GM19455 (cell line): ENCODE results near the gene SHC2.
"Not testable (repeated sequence)": the region's sequence is repeated elsewhere in the genome, so short reads cannot be mapped to it uniquely, and the experiment has no call there.

Source experiments
- ATAC-seq: cut with Tn5 transposase; IDR thresholded peaks from one replicate; pipeline ENCODE4 v1.9.1; 2021; ENCODE audit not compliant: unreplicated experiment

SHC2 gene

GRCh38 chr19:493391-494170, 32.7 kb upstream of the SHC2 start:
- no peak for ATAC-seq

DNA sequence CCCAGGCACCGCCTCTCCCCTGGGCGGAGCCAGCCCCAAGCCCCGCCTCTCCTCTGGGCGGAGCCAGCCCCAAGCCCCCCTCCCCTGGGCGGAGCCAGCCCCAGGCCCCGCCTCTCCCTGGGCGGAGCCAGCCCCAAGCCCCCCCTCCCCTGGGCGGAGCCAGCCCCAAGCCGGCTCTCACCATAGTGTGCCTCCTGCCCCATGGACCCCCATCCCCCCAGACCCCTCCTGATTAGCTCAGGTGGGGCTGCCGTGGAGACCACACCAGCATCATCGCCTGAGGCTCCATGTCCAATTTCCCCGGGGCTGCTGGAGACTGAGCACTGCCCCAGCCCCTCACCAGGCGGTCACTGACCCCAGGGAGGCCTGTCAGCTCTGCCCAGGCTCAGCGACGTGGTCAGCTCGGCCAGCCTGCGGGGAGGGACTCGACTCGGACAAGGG, 31.3 kb upstream of the SHC2 start:
- ATAC-seq, result no peak

- no peak for ATAC-seq
Measured at GRCh38 chr19:491146-491741, 30.4 kb upstream of the SHC2 start.

DNA sequence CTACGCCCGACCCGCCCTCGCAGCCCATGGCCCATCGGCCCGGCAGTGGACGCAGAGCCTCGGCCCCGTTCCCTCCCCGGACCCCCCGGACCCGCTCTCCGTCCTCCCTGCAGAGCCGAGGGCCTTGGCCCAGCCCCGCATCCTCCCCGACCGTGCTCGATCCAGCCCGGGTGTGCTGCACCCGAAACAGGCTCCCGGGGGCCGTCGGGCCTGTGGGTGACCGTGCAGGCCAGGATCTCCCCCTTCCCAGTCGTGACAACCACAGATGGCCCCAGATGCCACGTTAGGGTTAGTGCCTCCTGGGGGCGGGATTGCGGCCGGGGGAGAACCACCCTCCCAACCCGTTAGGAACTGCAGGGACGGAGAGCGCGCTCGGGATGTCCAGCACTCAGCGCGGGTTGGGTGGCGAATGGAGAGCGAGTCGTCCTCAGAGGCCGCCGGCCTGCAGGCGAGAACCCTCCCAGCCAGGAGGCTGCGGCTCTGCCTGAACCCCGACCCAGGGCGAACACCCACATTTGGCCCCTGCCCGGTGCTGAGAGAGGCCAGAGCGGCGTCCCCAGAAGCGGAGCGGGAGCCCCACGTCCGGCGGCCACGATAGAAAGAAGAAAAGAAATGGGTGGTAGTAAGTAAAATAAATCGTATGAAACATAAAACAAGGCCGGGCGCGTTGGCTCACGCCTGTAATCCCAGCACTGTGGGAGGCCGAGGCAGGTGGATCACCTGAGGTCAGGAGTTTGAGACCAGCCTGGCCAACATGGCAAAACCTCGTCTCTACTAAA, 28.8 kb upstream of the SHC2 start:
- ATAC-seq, result no peak

DNA sequence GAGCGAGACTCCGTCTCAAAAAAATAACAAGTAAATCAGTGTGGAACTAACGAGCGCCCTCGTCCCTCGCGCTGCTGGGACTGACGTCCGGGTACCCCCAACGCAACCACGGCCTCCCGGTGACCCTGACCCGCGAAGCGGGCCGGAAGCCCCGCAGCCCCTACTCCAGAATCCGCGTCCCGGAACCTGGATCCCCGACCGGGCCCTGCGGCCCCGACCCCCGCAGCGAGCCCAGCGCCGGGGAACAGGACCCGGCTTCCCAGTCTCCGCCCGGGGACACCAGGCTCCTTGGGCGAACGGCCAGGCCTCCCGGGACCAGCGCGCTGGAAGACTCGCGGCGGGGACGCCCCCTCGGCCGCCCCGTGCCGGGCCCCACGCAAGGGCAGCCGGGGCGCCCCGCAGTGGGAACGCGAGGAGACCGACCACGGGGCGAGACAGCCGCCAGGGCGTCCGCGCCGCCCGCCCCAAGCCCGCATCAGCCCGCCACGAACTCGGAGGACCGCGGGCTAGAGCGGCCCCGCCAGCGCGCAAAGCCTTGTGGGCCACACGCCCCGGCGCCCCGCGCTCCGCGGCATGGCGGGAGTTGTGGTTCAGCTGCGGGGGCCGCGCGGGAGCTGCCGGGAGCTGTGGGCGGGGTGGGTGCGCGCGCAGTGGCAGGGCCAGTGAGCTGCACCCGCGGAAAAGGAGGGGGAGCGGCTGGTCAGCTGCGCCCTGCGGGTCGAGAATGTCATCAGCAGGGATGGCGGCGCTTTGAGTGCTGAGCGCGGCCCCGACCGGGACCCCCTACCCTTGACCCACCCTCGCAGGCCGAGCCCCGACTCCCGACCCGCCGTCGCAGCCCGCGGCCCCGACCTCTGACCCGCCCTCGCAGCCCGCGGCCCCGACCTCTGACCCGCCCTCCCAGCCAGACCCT, 27.9 kb upstream of the SHC2 start:
- peak; percentile 76 for ATAC-seq

- no peak for ATAC-seq
Measured at GRCh38 chr19:485583-486236, 24.9 kb upstream of the SHC2 start.

- no peak for ATAC-seq
Measured at GRCh38 chr19:485077-485476, 24.2 kb upstream of the SHC2 start.

DNA sequence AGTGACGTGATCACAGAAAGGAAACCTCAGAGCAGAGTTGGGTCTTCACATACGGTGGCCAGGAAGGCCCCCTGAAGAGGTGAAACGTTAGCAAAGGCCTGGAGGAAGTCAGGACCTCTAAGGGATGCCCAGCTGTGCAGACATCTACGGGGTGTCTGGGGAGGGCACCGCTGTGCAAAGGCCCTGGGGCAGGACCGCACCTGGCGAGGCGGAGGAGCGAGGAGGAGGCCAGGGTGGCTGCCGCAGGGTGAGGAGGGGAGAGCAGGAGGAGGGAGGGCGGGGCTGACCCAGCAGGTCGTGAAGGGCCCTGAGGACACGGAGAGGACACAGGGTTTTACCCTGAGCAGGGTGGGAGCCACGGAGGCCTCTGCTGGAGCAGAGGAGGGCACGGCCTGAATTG, 23.7 kb upstream of the SHC2 start:
- ATAC-seq, result no peak

- no peak for ATAC-seq
Measured at GRCh38 chr19:483332-484072, 22.7 kb upstream of the SHC2 start.

GRCh38 chr19:482186-483041, 21.6 kb upstream of the SHC2 start:
- ATAC-seq, result no peak

DNA sequence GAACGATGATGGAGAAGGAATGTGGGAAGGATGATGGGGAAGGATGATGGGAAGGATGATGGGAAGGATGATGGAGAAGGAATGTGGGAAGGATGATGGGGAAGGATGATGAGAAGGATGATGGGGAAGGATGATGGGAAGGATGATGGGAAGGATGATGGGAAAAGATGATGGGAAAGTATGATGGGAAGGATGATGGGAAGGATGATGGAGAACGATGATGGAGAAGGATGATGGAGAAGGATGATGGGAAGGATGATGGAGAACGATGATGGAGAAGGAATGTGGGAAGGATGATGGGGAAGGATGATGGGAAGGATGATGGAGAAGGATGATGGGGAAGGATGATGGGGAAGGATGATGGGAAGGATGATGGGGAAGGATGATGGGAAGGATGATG, 20.3 kb upstream of the SHC2 start:
- ATAC-seq, result not testable (repeated sequence)

DNA sequence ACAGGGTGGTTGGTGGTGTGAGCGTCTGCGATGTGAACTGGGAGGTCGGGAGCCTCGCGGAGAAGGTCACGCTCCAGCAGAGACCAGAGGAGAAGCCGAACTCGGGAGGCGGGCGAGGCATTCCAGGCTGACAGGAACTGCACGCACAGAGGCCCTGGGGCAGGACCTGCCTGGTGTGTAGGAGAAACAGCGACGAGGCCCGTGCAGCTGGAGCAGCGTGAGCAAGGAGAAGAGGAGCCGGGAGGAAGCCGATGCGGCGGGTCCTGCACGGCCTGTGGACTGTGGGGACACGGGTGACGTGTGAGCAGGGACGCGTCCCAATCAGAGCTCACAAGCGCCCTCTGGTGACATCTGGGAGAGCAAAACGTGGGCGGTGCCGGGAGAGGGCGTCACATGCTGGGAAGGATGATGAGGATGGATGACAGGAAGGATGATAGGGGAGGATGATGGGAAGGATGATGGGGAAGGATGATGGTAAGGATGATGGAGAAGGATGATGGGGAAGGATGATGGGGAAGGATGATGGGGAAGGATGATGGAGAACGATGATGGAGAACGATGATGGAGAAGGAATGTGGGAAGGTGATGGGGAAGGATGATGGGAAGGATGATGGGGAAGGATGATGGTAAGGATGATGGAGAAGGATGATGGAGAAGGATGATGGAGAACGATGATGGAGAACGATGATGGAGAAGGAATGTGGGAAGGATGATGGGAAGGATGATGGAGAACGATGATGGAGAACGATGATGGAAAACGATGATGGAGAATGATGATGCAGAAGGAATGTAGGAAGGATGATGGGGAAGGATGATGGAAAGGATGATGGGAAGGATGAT, 19.4 kb upstream of the SHC2 start:
- ATAC-seq, result no peak

DNA sequence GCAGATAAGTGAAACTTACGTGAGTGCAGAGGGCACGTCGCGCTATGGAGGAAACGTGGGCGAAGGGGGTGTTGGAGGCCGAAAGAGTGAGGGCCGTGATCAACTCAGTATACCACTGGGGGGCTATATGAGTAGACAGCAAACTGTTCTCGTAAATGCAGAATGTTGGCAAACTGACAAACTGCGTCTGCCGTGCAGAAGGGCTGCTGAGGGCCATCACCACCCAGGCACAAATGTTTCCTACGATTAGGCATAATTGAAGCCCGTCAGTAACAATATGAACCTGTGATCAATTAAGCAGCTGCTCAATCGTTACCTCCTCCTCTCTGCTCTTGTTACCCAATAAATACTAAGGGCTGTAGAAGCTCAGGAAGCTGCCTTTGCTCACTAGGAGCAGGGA, 18.1 kb upstream of the SHC2 start:
- ATAC-seq, result no peak

GRCh38 chr19:478236-478903, 17.5 kb upstream of the SHC2 start:
- ATAC-seq, result no peak

GRCh38 chr19:475360-475759, 14.5 kb upstream of the SHC2 start:
- ATAC-seq, result no peak

DNA sequence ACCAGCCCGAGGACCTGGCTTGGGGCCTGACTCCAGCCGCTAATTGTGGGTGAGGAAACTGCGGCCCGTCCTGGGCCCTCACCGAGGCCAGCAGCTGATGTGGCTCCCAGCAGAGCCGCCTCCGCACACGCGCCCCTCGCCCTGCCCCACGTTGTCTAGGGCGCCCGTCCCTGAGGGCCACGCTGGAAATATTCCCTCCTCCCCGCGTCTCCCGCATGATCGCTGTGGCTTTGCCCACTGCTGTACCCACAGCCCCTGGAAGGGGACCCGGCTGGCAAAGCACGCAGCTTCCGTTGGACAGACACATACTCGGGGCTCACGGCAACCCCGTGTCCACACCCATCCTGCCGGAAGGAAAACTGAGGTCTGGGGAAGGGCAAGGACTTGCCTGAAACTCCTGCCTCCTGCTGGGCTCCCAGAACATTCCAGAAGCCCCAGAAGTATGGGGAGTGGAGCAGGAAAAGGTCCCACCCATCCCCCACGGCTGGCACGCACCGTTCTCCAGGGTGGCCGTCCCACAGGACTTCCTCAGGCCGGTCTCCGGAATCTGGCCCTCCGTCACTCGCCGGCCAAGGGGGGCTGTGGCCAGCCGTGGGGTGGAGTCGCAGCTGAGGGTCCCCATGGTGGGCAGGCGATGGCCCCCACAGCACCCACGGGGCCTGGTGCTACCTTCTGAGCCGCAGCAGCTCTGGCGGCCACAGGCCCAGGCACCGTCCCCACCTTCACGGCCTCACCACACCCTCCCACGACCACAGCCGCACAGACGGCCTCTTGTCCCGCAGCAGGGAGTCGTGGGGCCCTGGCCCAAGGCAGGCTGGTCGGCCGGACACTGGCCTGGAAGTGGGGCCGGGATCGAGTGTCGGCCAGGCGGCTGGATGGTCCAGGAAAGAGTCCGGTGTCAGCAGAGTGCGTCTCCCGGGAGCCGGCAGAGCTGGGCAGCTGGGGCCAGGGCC, 13.6 kb upstream of the SHC2 start:
- ATAC-seq, result no peak
